Sciatic nerve (tissue), 2 donors: ENCODE results near the gene BUD23. TPM values are rescaled to one million over a fixed set of nuclear protein-coding genes. Genes with fewer than 3 reads are reported as not detected.
"Not testable (repeated sequence)": the region's sequence is repeated elsewhere in the genome, so short reads cannot be mapped to it uniquely, and the experiment has no call there.

Experiments
- ATAC-seq: fragments of 200-7000 bp; cut with Tn5 transposase; one replicate; pipeline ENCODE4 v1.9.1; 2020; ENCODE audit warnings: mild to moderate bottlenecking, moderate library complexity
- DNase-seq: peaks from one replicate; pipeline ENCODE4 v3.0.0-alpha.2; 2020; ENCODE audit warnings: low spot score
- intact Hi-C: fragments of 100-400 bp; cut with DNase I; formaldehyde crosslinking; loops from one replicate; pipeline ENCODE4 v1.14.2; 2022
- total RNA-seq: library from RNA; stranded (reverse); fragmentation: NEBNext Ultra II Directional; extraction: Animal tissue kit (Norgen Biotek cat#: 25700); gene quantifications from one replicate; pipeline ENCODE4 v1.2.1, GENCODE V29; 2021
- donor health status: DM: no; HTN: no; CAD: no.
- donor health status: DM: no; HTN: no; CAD: no.

The BUD23 gene
- total RNA-seq = 47.4 TPM

- peak; percentile 99 for ATAC-seq
- DNase-seq = peak; percentile 98
- intact Hi-C loops = no loop called here
These were observed at the start of gene BUD23, which contains the start of gene DNAJC30 for GRCh38 chr7:73683056-73683787. Gene BUD23, plus strand, starts transcription at chr7:73683597. Its CDS starts 29 bp downstream, at chr7:73683626. Gene DNAJC30, minus strand, starts transcription at chr7:73683453. Its CDS starts 30 bp downstream, at chr7:73683423.

- DNase-seq (no peak), ATAC-seq (no peak)
- intact Hi-C loops = no loop called here
These were observed 49.6 kb upstream of the BUD23 start for GRCh38 chr7:73633844-73634243.

- intact Hi-C loops = no loop called here
- ATAC-seq = no peak
- DNase-seq = no peak
These were observed 47.8 kb upstream of the BUD23 start for GRCh38 chr7:73635428-73636200.

GRCh38 chr7:73638911-73639310 is 44.5 kb upstream of the BUD23 start:
- ATAC-seq (no peak), DNase-seq (no peak)
- intact Hi-C loops = no loop called here

GRCh38 chr7:73642834-73643233 is 40.6 kb upstream of the BUD23 start:
- no peak for DNase-seq
- ATAC-seq = no peak
- intact Hi-C loops = no loop called here

GRCh38 chr7:73644688-73645286 is 38.6 kb upstream of the BUD23 start:
- intact Hi-C loops = no loop called here
- DNase-seq (no peak), ATAC-seq (no peak)

- intact Hi-C loops = no loop called here
- DNase-seq = no peak
- no peak for ATAC-seq
These were observed 37.7 kb upstream of the BUD23 start for GRCh38 chr7:73645643-73646174.

- ATAC-seq (no peak), DNase-seq (no peak)
- intact Hi-C loops = no loop called here
These were observed 36.3 kb upstream of the BUD23 start for GRCh38 chr7:73646785-73647724.

- intact Hi-C loops = no loop called here
- DNase-seq (no peak), ATAC-seq (peak; percentile 56)
These were observed 35.4 kb upstream of the BUD23 start for GRCh38 chr7:73647725-73648592.

- no peak for DNase-seq
- ATAC-seq = no peak
- intact Hi-C loops = no loop called here
These were observed 34.6 kb upstream of the BUD23 start for GRCh38 chr7:73648593-73649332.

- DNase-seq (no peak), ATAC-seq (no peak)
- intact Hi-C loops = no loop called here
These were observed 33.8 kb upstream of the BUD23 start for GRCh38 chr7:73649576-73649975.

GRCh38 chr7:73650524-73650923 is 32.9 kb upstream of the BUD23 start:
- ATAC-seq (no peak), DNase-seq (no peak)
- intact Hi-C loops = no loop called here

- intact Hi-C loops = no loop called here
- DNase-seq = no peak
- ATAC-seq = no peak
These were observed 30.9 kb upstream of the BUD23 start for GRCh38 chr7:73652541-73652949.

- intact Hi-C loops, ATAC-seq, DNase-seq: not testable (repeated sequence)
These were observed 28.1 kb upstream of the BUD23 start for GRCh38 chr7:73655309-73655708.

GRCh38 chr7:73659983-73660382 is 23.4 kb upstream of the BUD23 start:
- intact Hi-C loops = loop anchor here (10.0 kb wide), 1 partner anchor 75 kb away; the partner anchor contains the start of gene ABHD11
- ATAC-seq (no peak), DNase-seq (no peak)

- not testable (repeated sequence) for ATAC-seq, DNase-seq
- intact Hi-C loops = loop anchor here (10.0 kb wide), 1 partner anchor 74 kb away; the partner anchor contains the start of gene ABHD11
These were observed 22.8 kb upstream of the BUD23 start for GRCh38 chr7:73660594-73660993.

- ATAC-seq = no peak
- DNase-seq = no peak
- intact Hi-C loops = loop anchor here (10.0 kb wide), 1 partner anchor 72 kb away; the partner anchor contains the start of gene ABHD11
These were observed 20.4 kb upstream of the BUD23 start for GRCh38 chr7:73663033-73663432.
